Transverse colon (tissue), 4 donors: ENCODE data around the gene FAM72B. TPM values are rescaled to one million over a fixed set of nuclear protein-coding genes. Genes with fewer than 3 reads are reported as not detected.
A peak's percentile ranks its signal among the peaks of the same experiment; 100 is the strongest.
"Not testable (repeated sequence)": the region's sequence is repeated elsewhere in the genome, so short reads cannot be mapped to it uniquely, and the experiment has no call there.

Experiments used
- DNase-seq: peaks from one replicate; pipeline ENCODE4 v3.0.0-alpha.2; 2019
- H3K27ac ChIP-seq, 4 donors: fragments of 200-600 bp; sonication (generic); 2 replicates each; pipeline ENCODE4 v1.5.1; 2016 to 2018; ENCODE audit warnings: inconsistent platforms in 4 of 4
- H3K27me3 ChIP-seq: fragments of 200-600 bp; sonication (generic); 2 replicates; pipeline ENCODE4 v1.5.1; 2017; ENCODE audit warnings: inconsistent platforms
- H3K36me3 ChIP-seq, 4 donors: fragments of 200-600 bp; sonication (generic); 2 replicates each; pipeline ENCODE4 v1.5.1; 2017 to 2019; ENCODE audit warnings: inconsistent platforms in 4 of 4
- H3K4me1 ChIP-seq, 4 donors: fragments of 200-600 bp; sonication (generic); 2 replicates each; pipeline ENCODE4 v1.5.1; 2017 to 2020; ENCODE audit warnings: inconsistent platforms in 4 of 4
- H3K4me3 ChIP-seq, 4 donors: fragments of 200-600 bp; sonication (generic); 1 replicate in 1 of 4; 2 replicates in 3 of 4; pipeline versions ENCODE4 v1.5.1 to v1.6.1; 2017 to 2019; ENCODE audit warnings: inconsistent platforms in 4 of 4
- H3K9me3 ChIP-seq, 2 donors: fragments of 200-600 bp; sonication (generic); 2 replicates each; pipeline ENCODE4 v1.5.1; 2017 to 2019; ENCODE audit warnings: inconsistent platforms in 2 of 2
- POLR2A ChIP-seq: fragments of 450-650 bp; IDR thresholded peaks from one replicate; pipeline ENCODE4 v1.6.1; 2016; ENCODE audit warnings: antibody characterized with exemption, mild to moderate bottlenecking, moderate library complexity
- POLR2AphosphoS5 ChIP-seq, 3 donors: sonication (generic); formaldehyde crosslinking; IDR thresholded peaks; one replicate each; pipeline ENCODE4 v1.6.1; 2016; ENCODE audit warnings: antibody characterized with exemption in 3 of 3
- WGBS, 2 donors: methylation state at CpG; one replicate each; pipeline ENCODE4 v1.1.5; 2018; ENCODE audit warnings: low coverage in 1 of 2; 5-methylcytosine and 5-hydroxymethylcytosine counted together
- in situ Hi-C, 4 donors: fragments of 200-750 bp; cut with MboI; loops; one replicate each; pipeline versions ENCODE4 v1.15.0 to v1.15.1; 2017; ENCODE audit warnings: low sequenced_read_pairs in 3 of 4, low pct_ligation_motif_present in 1 of 4, low pct_unique_long_range_greater_than_20kb in 1 of 4
- intact Hi-C: fragments of 100-400 bp; cut with DNase I; formaldehyde crosslinking; loops from one replicate; pipeline ENCODE4 v1.15.1; 2023; ENCODE audit warnings: low total_unique reads
- total RNA-seq, 4 donors: library from RNA; depleted of rRNA; stranded (reverse); fragments of >200 nt; gene quantifications; one replicate each; pipeline ENCODE4 v1.1.0, GENCODE V29; 2016

The FAM72B gene
- total RNA-seq = 1 to 10 TPM in 1 of 4 donors, under 1 TPM in 1, not detected in 2; 0.32 to 1.2 TPM

DNA sequence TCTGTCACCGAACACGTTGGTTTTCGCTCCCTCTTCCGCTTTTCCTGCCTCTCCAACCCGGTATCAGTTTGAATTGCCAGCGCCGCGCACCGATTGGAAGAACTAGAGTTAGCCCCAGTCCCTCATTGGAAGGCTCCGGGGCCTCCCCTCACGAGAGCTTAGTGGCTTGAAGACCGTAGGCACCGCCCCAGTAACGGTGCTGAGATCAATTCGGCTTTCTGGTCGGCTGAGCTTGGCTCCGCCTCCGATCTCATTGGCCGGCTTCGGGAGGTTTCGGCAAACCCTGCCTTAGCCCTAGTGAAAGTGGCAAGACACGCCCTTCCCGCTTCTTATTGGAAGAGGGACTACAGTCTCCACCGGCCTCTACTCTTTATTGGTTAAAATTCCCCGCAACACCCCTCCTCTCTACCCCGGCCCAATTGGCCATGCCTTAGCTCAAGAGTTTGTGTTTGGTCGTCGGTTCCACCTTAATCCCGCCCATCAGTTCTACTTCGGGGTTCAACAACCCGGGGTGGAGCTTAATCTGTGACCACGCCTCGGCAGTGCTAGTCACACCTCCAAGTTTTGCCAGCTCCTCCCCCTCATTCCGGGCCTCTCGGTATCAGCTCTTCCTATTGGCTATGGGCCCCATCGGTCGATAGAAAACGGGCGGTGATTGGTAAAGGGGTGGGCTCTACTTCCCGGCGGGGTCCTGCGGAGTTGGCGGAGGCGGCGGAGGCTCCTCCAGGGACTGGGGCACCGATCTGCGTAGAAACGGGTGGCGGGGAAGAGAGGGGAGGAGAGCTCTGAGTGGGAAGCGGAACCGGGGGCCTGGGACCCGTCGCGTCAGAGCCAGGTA lies at the start of gene FAM72B, which contains the start of gene SRGAP2C:
Gene FAM72B, minus strand, starts transcription at position 51 of the 838 bp plus-strand sequence. CDS start 851 bp downstream, outside the sequence.
Gene SRGAP2C, plus strand, starts transcription at position 686 of the 838 bp plus-strand sequence. CDS start 2,472 bp downstream, outside the sequence.
- Histone ChIP-seq H3K4me3 (peak within 1 kb of the TSS in 3 of 4 donors; percentile 33 to 62 (median 47)), H3K27ac (peak within 1 kb of the TSS; percentile 73 to 90 (median 85))
- TF ChIP-seq POLR2AphosphoS5 (IDR thresholded peaks at IDR 0.05) (peak; percentile 64 to 77 (median 73)), POLR2A (peak; percentile 61)
- DNase-seq = peak; percentile 95
- intact Hi-C loops, H3K4me1 ChIP-seq, H3K36me3 ChIP-seq, H3K9me3 ChIP-seq, H3K27me3 ChIP-seq, in situ Hi-C loops: not testable (repeated sequence)
- 0% methylated on average over 13 to 30 of the region's 54 CpGs for WGBS, 2 donors

DNA sequence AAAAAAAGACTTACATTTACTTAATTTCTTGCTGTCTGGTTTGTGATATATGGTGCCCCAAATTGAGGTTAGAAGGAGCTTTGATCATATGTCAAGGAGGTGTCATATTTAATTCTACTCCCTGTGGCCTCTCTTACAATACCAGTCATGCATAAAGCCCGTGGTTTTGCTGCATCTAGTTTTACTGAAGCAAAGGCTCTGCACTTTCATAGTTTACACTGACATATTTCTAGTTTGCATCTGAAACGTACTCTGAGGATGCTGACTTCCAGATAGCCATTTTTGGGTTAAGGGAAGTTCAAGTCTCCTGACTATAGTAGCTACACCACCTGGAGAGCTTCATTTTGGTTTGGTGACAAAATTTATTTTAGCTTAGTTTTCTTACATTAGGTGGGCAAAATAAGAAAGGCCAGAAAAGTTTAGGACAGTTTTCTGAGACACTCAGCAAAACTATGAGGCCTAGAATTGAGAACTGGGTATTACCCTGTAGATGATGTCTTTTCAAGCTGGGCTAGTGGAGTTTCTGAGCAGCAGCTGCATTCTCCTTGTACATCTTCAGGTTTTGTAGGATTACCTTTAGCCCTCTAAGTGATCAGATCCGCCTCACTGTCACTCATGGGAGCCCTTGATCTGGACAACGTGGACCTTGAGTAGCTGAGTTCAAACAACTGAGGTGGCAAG lies 48.4 kb upstream of the FAM72B start:
- H3K27me3 ChIP-seq, H3K4me1 ChIP-seq, H3K9me3 ChIP-seq, H3K27ac ChIP-seq, intact Hi-C loops, in situ Hi-C loops, DNase-seq, H3K4me3 ChIP-seq, H3K36me3 ChIP-seq: not testable (repeated sequence)
- WGBS, 2 donors = 35% methylated on average over 2 of the region's 4 CpGs; no CpG with 5 or more reads in 1 of the 2 donors

DNA sequence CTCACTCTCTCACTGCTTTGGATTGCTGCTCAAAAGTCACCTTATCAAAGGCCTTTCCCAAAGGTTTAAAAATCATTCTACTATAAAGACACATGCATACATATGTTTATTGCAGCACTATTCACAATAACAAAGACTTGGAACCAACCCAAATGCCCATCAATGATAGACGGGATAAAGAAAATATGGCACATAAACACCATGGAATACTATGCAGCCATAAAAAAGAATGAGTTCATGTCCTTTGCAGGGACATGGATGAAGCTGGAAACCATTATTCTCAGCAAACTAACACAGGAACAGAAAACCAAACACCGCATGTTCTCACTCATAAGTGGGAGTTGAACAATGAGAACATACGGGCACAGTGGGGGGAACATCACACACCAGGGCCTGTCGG lies 46.5 kb upstream of the FAM72B start:
- H3K27me3 ChIP-seq, H3K4me1 ChIP-seq, DNase-seq, H3K36me3 ChIP-seq, H3K9me3 ChIP-seq, in situ Hi-C loops, H3K4me3 ChIP-seq, H3K27ac ChIP-seq, intact Hi-C loops: not testable (repeated sequence)
- 55 to 82% methylated on average over 1 of the region's 4 CpGs for WGBS, 2 donors

- intact Hi-C loops, in situ Hi-C loops, DNase-seq, H3K9me3 ChIP-seq, H3K36me3 ChIP-seq, H3K27me3 ChIP-seq, H3K4me3 ChIP-seq, H3K4me1 ChIP-seq, H3K27ac ChIP-seq: not testable (repeated sequence)
- 48% methylated on average over 3 of the region's 9 CpGs; no CpG with 5 or more reads in 1 of the 2 donors for WGBS, 2 donors
These were observed 43.6 kb upstream of the FAM72B start for GRCh38 chr1:121227544-121228330.

DNA sequence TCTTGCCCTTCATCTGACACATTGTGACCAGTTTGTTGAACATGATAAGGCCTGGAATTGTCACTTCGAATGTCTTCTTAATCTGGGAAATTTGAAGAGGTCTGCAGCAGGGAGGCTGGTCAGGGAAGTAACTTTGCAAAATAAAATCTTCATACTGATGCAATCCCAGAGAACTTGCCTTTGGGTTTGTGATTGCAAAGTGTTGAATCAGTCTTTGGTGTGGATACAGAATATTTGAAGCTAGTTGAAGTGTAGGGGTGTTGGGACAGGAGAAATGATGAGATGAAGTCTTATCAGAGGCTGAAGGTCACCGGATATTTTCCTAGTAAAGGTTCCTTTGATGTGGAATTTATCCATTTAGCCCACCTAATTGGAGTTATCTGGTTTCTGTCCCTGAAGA lies 42.8 kb upstream of the FAM72B start:
- in situ Hi-C loops, H3K4me1 ChIP-seq, H3K27me3 ChIP-seq, H3K4me3 ChIP-seq, H3K27ac ChIP-seq, H3K36me3 ChIP-seq, intact Hi-C loops, DNase-seq, H3K9me3 ChIP-seq: not testable (repeated sequence)
- 90% methylated on average over 1 of the region's 2 CpGs; no CpG with 5 or more reads in 1 of the 2 donors for WGBS, 2 donors

DNA sequence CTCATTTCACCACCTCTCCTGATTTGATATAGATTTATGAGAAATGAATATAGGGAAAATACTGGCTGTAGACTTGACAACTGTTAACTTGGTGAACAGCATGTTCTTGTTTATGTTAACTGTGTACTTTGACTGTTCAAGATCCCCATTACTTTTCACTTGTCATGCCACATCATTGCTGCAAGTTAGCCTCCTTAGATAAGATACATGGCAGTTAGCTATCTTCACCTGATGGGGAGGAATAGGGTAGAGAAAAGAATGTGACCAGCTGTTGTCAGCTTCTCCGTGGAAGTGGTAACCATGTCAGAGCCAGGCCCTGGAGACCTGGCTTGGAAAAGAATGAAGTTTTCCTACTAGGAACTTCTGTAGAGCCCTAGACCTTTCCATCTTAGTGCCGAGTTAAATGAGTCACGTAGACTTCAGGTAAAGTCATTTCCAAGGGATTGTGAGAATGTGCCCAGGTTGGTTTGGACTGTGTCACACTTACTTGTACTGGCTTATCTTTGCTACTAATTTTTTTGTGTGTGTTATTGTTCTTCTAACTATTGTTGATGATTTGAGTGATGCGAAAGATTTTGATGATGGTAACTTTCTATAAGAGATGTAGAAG lies 42.3 kb upstream of the FAM72B start:
- H3K27ac ChIP-seq, DNase-seq, intact Hi-C loops, H3K9me3 ChIP-seq, H3K4me1 ChIP-seq, H3K27me3 ChIP-seq, H3K4me3 ChIP-seq, in situ Hi-C loops, H3K36me3 ChIP-seq: not testable (repeated sequence)
- 85% methylated on average over 2 of the region's 4 CpGs; no CpG with 5 or more reads in 1 of the 2 donors for WGBS, 2 donors

- in situ Hi-C loops, intact Hi-C loops, H3K4me1 ChIP-seq: not testable (repeated sequence)
These were observed 40.6 kb upstream of the FAM72B start for GRCh38 chr1:121224714-121225113.

DNA sequence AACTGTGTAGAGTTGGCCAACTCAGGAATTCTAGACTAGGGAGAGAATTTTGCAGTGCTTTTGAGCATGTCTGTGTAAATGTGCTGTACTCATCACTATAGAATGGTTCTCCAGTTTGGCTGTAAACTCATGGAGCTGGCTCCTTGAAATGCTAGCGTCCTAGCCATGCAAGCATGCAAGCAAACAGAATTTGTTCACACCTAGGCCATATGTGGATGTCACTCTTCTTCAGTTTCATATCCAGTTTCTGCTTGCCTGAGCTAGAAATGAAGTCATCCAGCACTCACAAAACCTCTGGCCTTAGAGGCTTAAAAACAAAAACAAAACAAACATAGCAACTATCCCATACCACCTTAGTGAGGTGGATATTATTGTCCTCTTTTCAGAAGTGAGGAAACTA lies 37.6 kb upstream of the FAM72B start:
- H3K9me3 ChIP-seq, H3K36me3 ChIP-seq, in situ Hi-C loops, intact Hi-C loops, DNase-seq, H3K27me3 ChIP-seq, H3K4me1 ChIP-seq, H3K4me3 ChIP-seq, H3K27ac ChIP-seq: not testable (repeated sequence)
- WGBS, 2 donors = 82% methylated on average over 1 of the region's 1 CpG; no CpG with 5 or more reads in 1 of the 2 donors

More at GRCh38 chr1:121224714-121225113, 40.6 kb upstream of the FAM72B start:
- H3K27me3 ChIP-seq, H3K9me3 ChIP-seq, H3K4me3 ChIP-seq, H3K27ac ChIP-seq, DNase-seq, H3K36me3 ChIP-seq: not testable (repeated sequence)
- 31% methylated on average over 3 of the region's 4 CpGs; no CpG with 5 or more reads in 1 of the 2 donors for WGBS, 2 donors

DNA sequence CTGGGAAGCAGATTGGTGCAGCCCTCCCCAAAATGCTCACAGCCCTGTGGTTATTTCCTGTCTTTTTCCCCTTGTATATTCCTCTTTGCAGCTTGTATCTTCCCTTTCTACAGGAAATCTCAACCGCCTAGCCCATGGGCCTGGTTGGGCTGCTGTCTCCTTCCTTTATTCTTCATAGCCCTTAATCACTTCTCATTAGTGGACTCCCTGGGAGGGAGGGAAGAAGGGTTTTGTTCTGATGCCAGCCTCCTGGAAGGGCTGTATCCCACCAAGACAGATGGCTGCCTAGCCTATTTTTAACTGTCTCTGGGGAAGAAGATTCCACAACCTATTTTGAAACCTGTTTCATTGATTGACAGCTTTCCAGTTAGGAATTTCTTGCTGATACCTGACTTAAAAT lies 32.5 kb upstream of the FAM72B start:
- H3K4me1 ChIP-seq, intact Hi-C loops, H3K27ac ChIP-seq, H3K36me3 ChIP-seq, DNase-seq, H3K27me3 ChIP-seq, H3K4me3 ChIP-seq, H3K9me3 ChIP-seq, in situ Hi-C loops: not testable (repeated sequence)
- WGBS, 2 donors = no CpG with 5 or more reads among the region's 1 CpG
